ENCODE results near the gene KIAA0232.

DNA sequence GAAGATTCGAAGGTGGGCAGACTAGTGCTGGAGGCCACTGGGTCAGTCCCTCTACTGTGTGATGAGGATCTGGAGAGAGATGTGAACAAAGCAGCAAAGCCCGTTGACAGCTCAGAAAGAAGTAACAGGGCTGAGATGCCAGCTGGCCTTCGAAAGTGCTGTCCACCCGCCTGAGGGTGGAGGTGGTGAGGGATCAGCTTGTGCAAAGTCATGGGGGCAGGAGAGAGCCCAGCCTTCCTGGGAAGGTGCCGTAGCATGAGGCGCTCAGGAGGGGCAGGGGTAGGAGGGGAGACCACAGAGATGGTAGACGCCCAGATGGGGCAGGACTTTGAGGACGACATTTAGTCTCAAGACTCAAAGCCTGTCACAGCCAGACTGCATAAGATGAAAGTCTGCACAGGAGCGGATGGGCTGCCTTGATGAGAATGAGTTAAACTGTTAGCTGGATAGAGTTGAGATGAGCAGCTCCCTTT, 146.8 kb downstream of the KIAA0232 start:
- TF ChIP-seq, protein P1, sequence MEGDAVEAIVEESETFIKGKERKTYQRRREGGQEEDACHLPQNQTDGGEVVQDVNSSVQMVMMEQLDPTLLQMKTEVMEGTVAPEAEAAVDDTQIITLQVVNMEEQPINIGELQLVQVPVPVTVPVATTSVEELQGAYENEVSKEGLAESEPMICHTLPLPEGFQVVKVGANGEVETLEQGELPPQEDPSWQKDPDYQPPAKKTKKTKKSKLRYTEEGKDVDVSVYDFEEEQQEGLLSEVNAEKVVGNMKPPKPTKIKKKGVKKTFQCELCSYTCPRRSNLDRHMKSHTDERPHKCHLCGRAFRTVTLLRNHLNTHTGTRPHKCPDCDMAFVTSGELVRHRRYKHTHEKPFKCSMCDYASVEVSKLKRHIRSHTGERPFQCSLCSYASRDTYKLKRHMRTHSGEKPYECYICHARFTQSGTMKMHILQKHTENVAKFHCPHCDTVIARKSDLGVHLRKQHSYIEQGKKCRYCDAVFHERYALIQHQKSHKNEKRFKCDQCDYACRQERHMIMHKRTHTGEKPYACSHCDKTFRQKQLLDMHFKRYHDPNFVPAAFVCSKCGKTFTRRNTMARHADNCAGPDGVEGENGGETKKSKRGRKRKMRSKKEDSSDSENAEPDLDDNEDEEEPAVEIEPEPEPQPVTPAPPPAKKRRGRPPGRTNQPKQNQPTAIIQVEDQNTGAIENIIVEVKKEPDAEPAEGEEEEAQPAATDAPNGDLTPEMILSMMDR (IDR thresholded peaks at IDR 0.05) = no peak
- TF ChIP-seq POLR2A (IDR thresholded peaks at IDR 0.05) = no peak
- no peak for TF ChIP-seq EP300 (IDR thresholded peaks at IDR 0.05)
